H9 (cell line): ENCODE data around the gene LEFTY2. TPM values are rescaled to one million over a fixed set of nuclear protein-coding genes. Genes with fewer than 3 reads are reported as not detected.

Experiments
- DNase-seq: peaks from one replicate; pipeline ENCODE4 v3.0.0-alpha.2; 2017
- H2AFZ ChIP-seq: one replicate; pipeline ENCODE4 v1.6.1; 2013; ENCODE audit warnings: mild to moderate bottlenecking, low read length, control low read depth, moderate library complexity
- H2AK5ac ChIP-seq: 2 replicates; pipeline ENCODE4 v1.6.1; 2013; ENCODE audit warnings: low read length, control low read depth, mixed read lengths; ENCODE audit not compliant: insufficient read length
- H2BK120ac ChIP-seq: one replicate; pipeline ENCODE4 v1.6.1; 2013; ENCODE audit warnings: low read depth, mild to moderate bottlenecking, low read length, control low read depth, inconsistent platforms; ENCODE audit not compliant: poor library complexity, severe bottlenecking
- H2BK12ac ChIP-seq: 2 replicates; pipeline ENCODE4 v1.6.1; 2013; ENCODE audit warnings: low read length, control low read depth, mixed read lengths, low read depth; ENCODE audit not compliant: insufficient read length
- H2BK15ac ChIP-seq: 2 replicates; pipeline ENCODE4 v1.6.1; 2013; ENCODE audit warnings: low read depth, low read length, control low read depth
- H2BK20ac ChIP-seq: one replicate; pipeline ENCODE4 v1.6.1; 2013; ENCODE audit warnings: low read depth, mild to moderate bottlenecking, low read length, control low read depth, inconsistent platforms; ENCODE audit not compliant: poor library complexity, severe bottlenecking
- H2BK5ac ChIP-seq: 2 replicates; pipeline ENCODE4 v1.6.1; 2013; ENCODE audit warnings: low read length, control low read depth, mixed read lengths; ENCODE audit not compliant: insufficient read length
- H3K14ac ChIP-seq: 2 replicates; pipeline ENCODE4 v1.6.1; 2013; ENCODE audit warnings: low read length, control low read depth; ENCODE audit not compliant: insufficient read depth
- H3K18ac ChIP-seq: 2 replicates; pipeline ENCODE4 v1.6.1; 2013; ENCODE audit warnings: low read depth, mild to moderate bottlenecking, mixed read lengths, low read length, control low read depth; ENCODE audit not compliant: insufficient read length
- H3K23ac ChIP-seq: 2 replicates; pipeline ENCODE4 v1.6.1; 2013; ENCODE audit warnings: low read length, control low read depth, mixed read lengths, low read depth; ENCODE audit not compliant: insufficient read length
- H3K23me2 ChIP-seq: 2 replicates; pipeline ENCODE4 v1.6.1; 2013; ENCODE audit warnings: low read depth, mild to moderate bottlenecking, mixed read lengths, low read length, control low read depth; ENCODE audit not compliant: insufficient read length, poor library complexity, severe bottlenecking
- H3K27ac ChIP-seq: 2 replicates; pipeline ENCODE4 v1.5.1; 2013; ENCODE audit warnings: low read length, control low read depth, mixed read lengths, low read depth; ENCODE audit not compliant: insufficient read length
- H3K27me3 ChIP-seq: 2 replicates; pipeline ENCODE4 v1.6.1; 2013; ENCODE audit warnings: low read length, control low read depth, inconsistent platforms; ENCODE audit not compliant: insufficient read depth
- H3K4ac ChIP-seq: 2 replicates; pipeline ENCODE4 v1.6.1; 2013; ENCODE audit warnings: low read depth, mild to moderate bottlenecking, control low read depth, inconsistent platforms, low read length, moderate library complexity
- H3K4me1 ChIP-seq: 2 replicates; pipeline ENCODE4 v1.6.1; 2013; ENCODE audit warnings: low read length, control low read depth, inconsistent platforms; ENCODE audit not compliant: insufficient read depth
- H3K4me2 ChIP-seq: 2 replicates; pipeline ENCODE4 v1.6.1; 2013; ENCODE audit warnings: low read length, control low read depth, mixed read lengths; ENCODE audit not compliant: insufficient read length, insufficient read depth
- H3K56ac ChIP-seq: 2 replicates; pipeline ENCODE4 v1.6.1; 2013; ENCODE audit warnings: low read depth, mild to moderate bottlenecking, mixed read lengths, low read length, control low read depth; ENCODE audit not compliant: insufficient read length
- H3K79me1 ChIP-seq: 2 replicates; pipeline ENCODE4 v1.6.1; 2013; ENCODE audit warnings: low read depth, mild to moderate bottlenecking, moderate library complexity, low read length, control low read depth, inconsistent platforms; ENCODE audit not compliant: insufficient read depth, poor library complexity, severe bottlenecking
- H3K79me2 ChIP-seq: 2 replicates; pipeline ENCODE4 v1.6.1; 2013; ENCODE audit warnings: low read length, control low read depth, inconsistent platforms; ENCODE audit not compliant: insufficient read depth
- H3K9ac ChIP-seq: 2 replicates; pipeline ENCODE4 v1.6.1; 2013; ENCODE audit warnings: low read length, control low read depth, mixed read lengths; ENCODE audit not compliant: insufficient read length; ENCODE audit errors: extremely low read depth
- H3K9me3 ChIP-seq: one replicate; pipeline ENCODE4 v1.6.1; 2013; ENCODE audit warnings: low read depth, low read length, inconsistent platforms; ENCODE audit not compliant: control insufficient read depth
- H3T11ph ChIP-seq: one replicate; pipeline ENCODE4 v1.6.1; 2013; ENCODE audit warnings: mild to moderate bottlenecking, low read length, control low read depth, inconsistent platforms
- H4K20me1 ChIP-seq: one replicate; pipeline ENCODE4 v1.6.1; 2013; ENCODE audit not compliant: control insufficient read depth, insufficient read length, insufficient read depth
- H4K5ac ChIP-seq: 2 replicates; pipeline ENCODE4 v1.6.1; 2013; ENCODE audit warnings: low read depth, mild to moderate bottlenecking, mixed read lengths, low read length, control low read depth; ENCODE audit not compliant: insufficient read length
- H4K8ac ChIP-seq: replicated peaks from 2 replicates; pipeline ENCODE4 v1.6.1; 2013; ENCODE audit warnings: low read length, control low read depth, mixed read lengths, low read depth; ENCODE audit not compliant: insufficient read length
- H4K91ac ChIP-seq: 2 replicates; pipeline ENCODE4 v1.6.1; 2013; ENCODE audit warnings: low read depth, mild to moderate bottlenecking, moderate library complexity, mixed read lengths, low read length, control low read depth; ENCODE audit not compliant: insufficient read length
- H3K27ac Mint-ChIP-seq, 3 experiments: 2 replicates in 2 of 3; 3 replicates in 1 of 3; pipeline ENCODE4 v1.8.0; 2020 to 2021; ENCODE audit warnings: mixed read lengths in 3 of 3, mild to moderate bottlenecking in 1 of 3, moderate library complexity in 1 of 3
- H3K27me3 Mint-ChIP-seq: 2 replicates; pipeline ENCODE4 v1.8.0; 2021; ENCODE audit warnings: low read depth, mild to moderate bottlenecking, moderate library complexity, mixed read lengths
- H3K36me3 Mint-ChIP-seq, 3 experiments: 2 replicates in 2 of 3; 3 replicates in 1 of 3; pipeline ENCODE4 v1.8.0; 2020 to 2021; ENCODE audit warnings: low read depth in 3 of 3, mixed read lengths in 3 of 3; ENCODE audit not compliant: insufficient read depth in 1 of 3
- H3K4me1 Mint-ChIP-seq, 2 experiments: 2 replicates each; pipeline ENCODE4 v1.8.0; 2020; ENCODE audit warnings: mixed read lengths in 2 of 2
- H3K4me3 Mint-ChIP-seq, 2 experiments: 2 replicates in 1 of 2; 3 replicates in 1 of 2; pipeline ENCODE4 v1.8.0; 2020 to 2021; ENCODE audit warnings: mild to moderate bottlenecking in 2 of 2, mixed read lengths in 2 of 2, moderate library complexity in 1 of 2
- H3K9me3 Mint-ChIP-seq, 2 experiments: 2 replicates in 1 of 2; 3 replicates in 1 of 2; pipeline ENCODE4 v1.8.0; 2020; ENCODE audit warnings: mild to moderate bottlenecking in 2 of 2, mixed read lengths in 2 of 2, moderate library complexity in 1 of 2
- WGBS: extraction: QIAGEN DNeasy Blood & Tissue Kit; methylation state at CpG from one replicate; pipeline ENCODE4 v1.1.7; 2013; ENCODE audit warnings: missing lambda C conversion rate, low lambda C conversion rate, mixed read lengths; ENCODE audit not compliant: insufficient read length; ENCODE audit errors: extremely low coverage; 5-methylcytosine and 5-hydroxymethylcytosine counted together
- total RNA-seq: library from RNA; stranded (reverse); gene quantifications from 2 replicates; pipeline ENCODE4 v1.2.1, GENCODE V29; 2021
- TF ChIP-seq, protein P1 (sequence below): fragments of 200-600 bp; sonication (generic); conservative IDR thresholded peaks from 3 replicates; pipeline ENCODE4 v1.8.0; 2021; ENCODE audit warnings: antibody characterized with exemption, mild to moderate bottlenecking

LEFTY2 gene
- total RNA-seq, 1 experiment from 2014 or later, result 16.3 TPM

- Histone ChIP-seq H3K27ac (no peak overlapping the region), H3K4me2 (no peak overlapping the region), H2AK5ac (no peak overlapping the region), H3K79me2 (no peaks in the 10 kb centered on the region), H4K91ac (no peak overlapping the region), H4K5ac (no peak overlapping the region), H2BK20ac (no peak overlapping the region), H2BK12ac (no peak overlapping the region), H2AFZ (no peak overlapping the region), H3T11ph (no peak overlapping the region), H3K23ac (no peak overlapping the region), H3K18ac (no peak overlapping the region), H2BK120ac (no peak overlapping the region), H3K4ac (no peak overlapping the region), H3K56ac (no peak overlapping the region), H3K4me1 (peaks cover 6% of the 10 kb centered on the region; the same call in 1 of the 2 replicates), H3K9ac (no peak overlapping the region), H3K9me3 (no peaks in the 10 kb centered on the region), H4K20me1 (no peaks in the 10 kb centered on the region), H3K27me3 (no peaks in the 10 kb centered on the region), H3K14ac (no peak overlapping the region), H2BK15ac (no peak overlapping the region), H3K23me2 (no peaks in the 10 kb centered on the region), H3K79me1 (no peaks in the 10 kb centered on the region), H2BK5ac (no peak overlapping the region), H4K8ac (no peak overlapping the region)
- DNase-seq, result no peak
- Mint-ChIP-seq H3K27ac (no peak overlapping the region), H3K4me3 (no peak overlapping the region), H3K27me3 (peaks cover 8% of the 10 kb centered on the region), H3K4me1 (peaks cover 24 to 26% of the 10 kb centered on the region in 2 experiments), H3K9me3 (no peaks in the 10 kb centered on the region), H3K36me3 (no peaks in the 10 kb centered on the region; a peak in 1 of 7 replicates)
- TF ChIP-seq, protein P1, sequence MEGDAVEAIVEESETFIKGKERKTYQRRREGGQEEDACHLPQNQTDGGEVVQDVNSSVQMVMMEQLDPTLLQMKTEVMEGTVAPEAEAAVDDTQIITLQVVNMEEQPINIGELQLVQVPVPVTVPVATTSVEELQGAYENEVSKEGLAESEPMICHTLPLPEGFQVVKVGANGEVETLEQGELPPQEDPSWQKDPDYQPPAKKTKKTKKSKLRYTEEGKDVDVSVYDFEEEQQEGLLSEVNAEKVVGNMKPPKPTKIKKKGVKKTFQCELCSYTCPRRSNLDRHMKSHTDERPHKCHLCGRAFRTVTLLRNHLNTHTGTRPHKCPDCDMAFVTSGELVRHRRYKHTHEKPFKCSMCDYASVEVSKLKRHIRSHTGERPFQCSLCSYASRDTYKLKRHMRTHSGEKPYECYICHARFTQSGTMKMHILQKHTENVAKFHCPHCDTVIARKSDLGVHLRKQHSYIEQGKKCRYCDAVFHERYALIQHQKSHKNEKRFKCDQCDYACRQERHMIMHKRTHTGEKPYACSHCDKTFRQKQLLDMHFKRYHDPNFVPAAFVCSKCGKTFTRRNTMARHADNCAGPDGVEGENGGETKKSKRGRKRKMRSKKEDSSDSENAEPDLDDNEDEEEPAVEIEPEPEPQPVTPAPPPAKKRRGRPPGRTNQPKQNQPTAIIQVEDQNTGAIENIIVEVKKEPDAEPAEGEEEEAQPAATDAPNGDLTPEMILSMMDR, result no peak
- no CpG with 5 or more reads among the region's 4 CpGs for WGBS
Observed at GRCh38 chr1:225953315-225953714, 12.3 kb upstream of the LEFTY2 start.
